DMS53 treated with DMSO at 0.1 percent for 48 hours (cell line): ENCODE data around the gene HMG20A.

Experiments
- DNase-seq: peaks from one replicate; lab custom pipeline; 2025; ENCODE audit not compliant: unreplicated experiment; lab: John Stamatoyannopoulos, UW

HMG20A gene

GRCh38 chr15:77497110-77497737, 76.5 kb downstream of the HMG20A start:
- no peak for DNase-seq

GRCh38 chr15:77497942-77498361, 77.3 kb downstream of the HMG20A start:
- no peak for DNase-seq

GRCh38 chr15:77499087-77499760, 78.5 kb downstream of the HMG20A start:
- DNase-seq: no peak

- DNase-seq: no peak
Observed at GRCh38 chr15:77500989-77501388, 80.3 kb downstream of the HMG20A start.

- DNase-seq: no peak
Observed at GRCh38 chr15:77502379-77503095, 81.8 kb downstream of the HMG20A start.

- DNase-seq: no peak
Observed at GRCh38 chr15:77503240-77503639, 82.6 kb downstream of the HMG20A start.

- no peak for DNase-seq
Observed at GRCh38 chr15:77503764-77504163, 83.1 kb downstream of the HMG20A start.

GRCh38 chr15:77504306-77504705, 83.6 kb downstream of the HMG20A start:
- no peak for DNase-seq

- DNase-seq: no peak
Observed at GRCh38 chr15:77504871-77505270, 84.2 kb downstream of the HMG20A start.

GRCh38 chr15:77505556-77505955, 84.9 kb downstream of the HMG20A start:
- DNase-seq: no peak

GRCh38 chr15:77506311-77507142, 85.8 kb downstream of the HMG20A start:
- no peak for DNase-seq

GRCh38 chr15:77507143-77507897, 86.6 kb downstream of the HMG20A start:
- no peak for DNase-seq

- DNase-seq: no peak
Observed at GRCh38 chr15:77507911-77508310, 87.2 kb downstream of the HMG20A start.

- DNase-seq: no peak
Observed at GRCh38 chr15:77508541-77509243, 88.0 kb downstream of the HMG20A start.

- no peak for DNase-seq
Observed at GRCh38 chr15:77510066-77511057, 89.7 kb downstream of the HMG20A start.

GRCh38 chr15:77511869-77512268, 91.2 kb downstream of the HMG20A start:
- no peak for DNase-seq

GRCh38 chr15:77513226-77513625, 92.5 kb downstream of the HMG20A start:
- DNase-seq: no peak

- no peak for DNase-seq
Observed at GRCh38 chr15:77514641-77515402, 94.1 kb downstream of the HMG20A start.
